ES-I3 (cell line): ENCODE measurements around the gene BPIFB6.

Source experiments
- H3K36me3 ChIP-seq: 2 replicates; pipeline ENCODE4 v1.6.1; 2013; ENCODE audit warnings: mild to moderate bottlenecking, low read length, control low read depth, moderate library complexity; ENCODE audit not compliant: insufficient read depth
- H3K4me1 ChIP-seq: 2 replicates; pipeline ENCODE4 v1.6.1; 2013; ENCODE audit warnings: mild to moderate bottlenecking, control low read depth, low read length; ENCODE audit not compliant: insufficient read depth
- H3K9ac ChIP-seq: 2 replicates; pipeline ENCODE4 v1.6.1; 2013; ENCODE audit warnings: low read depth, mild to moderate bottlenecking, low read length, moderate library complexity
- H3K9me3 ChIP-seq: 2 replicates; pipeline ENCODE4 v1.6.1; 2013; ENCODE audit warnings: mild to moderate bottlenecking, low read length, moderate library complexity; ENCODE audit not compliant: control insufficient read depth, insufficient read depth

Gene BPIFB6

GRCh38 chr20:33064572-33065287 is 33.3 kb downstream of the BPIFB6 start:
- Histone ChIP-seq H3K4me1 (no peaks in the 10 kb centered on the region), H3K36me3 (no peaks in the 10 kb centered on the region), H3K9me3 (no peaks in the 10 kb centered on the region), H3K9ac (no peak overlapping the region)

DNA sequence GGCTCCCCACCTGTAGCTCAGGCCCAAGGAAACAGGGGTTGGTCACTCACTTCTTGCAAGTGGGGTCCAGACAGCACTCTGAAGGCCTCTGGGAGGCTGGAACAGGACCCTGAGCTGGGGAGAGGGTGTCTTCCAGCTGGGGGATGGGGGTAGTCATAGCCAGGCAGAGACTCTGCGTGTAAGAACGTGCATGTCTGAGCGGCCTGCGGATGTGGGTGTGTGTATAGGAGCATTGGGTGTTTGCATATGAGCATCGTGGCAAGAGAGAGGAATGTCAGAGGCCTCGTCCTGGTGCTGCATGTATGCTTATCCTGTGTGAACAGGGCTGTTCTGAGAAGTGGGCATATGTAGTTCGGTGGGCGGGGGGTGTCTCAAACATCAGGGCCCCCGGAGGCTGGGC is 34.3 kb downstream of the BPIFB6 start:
- no peaks in the 10 kb centered on the region for H3K36me3 ChIP-seq
- no peak overlapping the region for H3K9ac ChIP-seq
- no peaks in the 10 kb centered on the region for H3K9me3 ChIP-seq
- H3K4me1 ChIP-seq = no peaks in the 10 kb centered on the region

DNA sequence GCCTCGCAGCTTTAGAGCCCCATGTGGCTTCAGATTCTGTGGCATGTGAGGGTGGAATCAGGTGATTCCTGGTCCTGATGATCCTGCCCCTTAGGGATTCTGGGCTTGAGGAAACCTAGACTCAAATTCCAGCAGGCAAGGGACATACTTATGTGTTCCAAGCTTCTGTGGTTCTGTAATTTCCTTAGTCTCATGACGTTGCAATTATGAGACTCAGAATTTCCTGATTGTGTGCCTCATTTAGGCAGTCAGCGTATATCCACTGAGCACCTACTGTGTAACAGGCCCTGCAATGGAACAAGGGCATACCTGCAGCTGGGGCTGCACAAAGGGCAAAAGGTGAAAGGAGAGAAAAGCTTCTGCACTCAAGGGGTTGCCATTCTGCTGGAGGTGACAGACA is 36.4 kb downstream of the BPIFB6 start:
- Histone ChIP-seq H3K36me3 (no peaks in the 10 kb centered on the region), H3K4me1 (no peaks in the 10 kb centered on the region), H3K9ac (no peak overlapping the region), H3K9me3 (no peaks in the 10 kb centered on the region)

GRCh38 chr20:33068251-33068939 is 36.9 kb downstream of the BPIFB6 start:
- Histone ChIP-seq H3K9me3 (no peaks in the 10 kb centered on the region), H3K9ac (no peak overlapping the region), H3K36me3 (no peaks in the 10 kb centered on the region), H3K4me1 (no peaks in the 10 kb centered on the region)

DNA sequence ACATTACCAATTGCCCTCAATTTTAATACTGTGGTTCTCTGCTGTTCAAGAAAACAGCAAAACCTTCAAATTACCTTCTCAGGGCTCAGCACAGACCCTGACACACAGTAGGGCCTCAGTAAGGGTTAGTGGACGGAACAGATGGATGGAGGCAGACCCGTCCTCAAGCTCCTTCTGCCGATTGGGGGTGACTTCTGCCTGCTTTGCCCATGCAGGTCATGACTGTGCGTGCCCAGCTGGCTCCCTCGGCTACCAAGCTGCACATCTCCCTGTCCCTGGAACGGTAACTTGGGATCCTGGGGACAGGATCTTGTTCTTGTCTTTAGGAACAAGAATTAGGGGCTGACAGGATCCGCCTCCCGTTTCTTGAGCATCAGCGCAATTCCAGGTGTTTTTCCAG is 38.2 kb downstream of the BPIFB6 start:
- no peaks in the 10 kb centered on the region for H3K4me1 ChIP-seq
- no peaks in the 10 kb centered on the region for H3K9me3 ChIP-seq
- H3K36me3 ChIP-seq = no peaks in the 10 kb centered on the region
- no peak overlapping the region for H3K9ac ChIP-seq

- no peak overlapping the region for H3K9ac ChIP-seq
- no peaks in the 10 kb centered on the region for H3K9me3 ChIP-seq
- H3K36me3 ChIP-seq = no peaks in the 10 kb centered on the region
- H3K4me1 ChIP-seq = no peaks in the 10 kb centered on the region
Observed at GRCh38 chr20:33070111-33071053, 38.9 kb downstream of the BPIFB6 start.

- H3K9ac ChIP-seq = no peak overlapping the region
- no peaks in the 10 kb centered on the region for H3K36me3 ChIP-seq
- no peaks in the 10 kb centered on the region for H3K4me1 ChIP-seq
- H3K9me3 ChIP-seq = no peaks in the 10 kb centered on the region
Observed at GRCh38 chr20:33071198-33071597, 39.8 kb downstream of the BPIFB6 start.

DNA sequence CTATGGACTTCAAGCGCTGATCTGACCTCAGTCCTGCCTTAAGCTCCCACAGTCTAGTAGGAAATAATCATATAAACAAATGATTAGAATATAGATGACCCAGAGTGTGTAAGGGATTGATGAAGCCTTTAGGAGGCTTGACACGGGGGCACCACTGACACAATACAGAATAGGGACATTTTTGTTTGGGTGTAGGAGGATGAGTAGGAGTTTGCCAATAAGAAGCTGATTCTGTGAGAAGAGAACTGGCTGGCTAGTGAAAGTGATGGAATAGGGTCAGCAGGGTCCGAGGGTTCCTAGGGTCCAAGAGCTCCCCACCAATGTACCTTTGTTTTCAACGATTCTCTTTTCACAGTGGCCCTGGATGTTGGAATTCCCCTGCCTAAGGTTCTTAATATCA is 40.9 kb downstream of the BPIFB6 start:
- no peaks in the 10 kb centered on the region for H3K36me3 ChIP-seq
- H3K9me3 ChIP-seq = no peaks in the 10 kb centered on the region
- H3K9ac ChIP-seq = no peak overlapping the region
- H3K4me1 ChIP-seq = no peaks in the 10 kb centered on the region

DNA sequence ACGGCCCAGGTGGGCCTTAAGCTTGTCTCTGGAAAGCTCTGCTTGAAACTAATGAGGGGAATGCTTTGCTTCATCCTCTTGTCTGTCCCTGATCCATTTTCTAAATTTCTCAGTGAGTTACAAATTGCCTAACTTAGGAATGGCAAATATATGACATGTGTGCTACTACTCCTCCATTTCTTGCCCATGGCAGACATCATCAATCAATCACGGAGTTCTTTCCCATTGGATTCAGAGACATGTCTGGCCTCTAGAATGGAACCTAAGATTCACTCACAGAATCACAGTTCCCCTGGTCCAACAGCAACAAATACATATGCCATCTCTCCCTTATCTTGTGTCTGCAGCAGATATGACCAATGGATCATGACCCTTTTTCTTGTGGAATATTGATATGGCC is 41.4 kb downstream of the BPIFB6 start:
- no peaks in the 10 kb centered on the region for H3K9me3 ChIP-seq
- no peaks in the 10 kb centered on the region for H3K36me3 ChIP-seq
- H3K4me1 ChIP-seq = no peaks in the 10 kb centered on the region
- no peak overlapping the region for H3K9ac ChIP-seq

DNA sequence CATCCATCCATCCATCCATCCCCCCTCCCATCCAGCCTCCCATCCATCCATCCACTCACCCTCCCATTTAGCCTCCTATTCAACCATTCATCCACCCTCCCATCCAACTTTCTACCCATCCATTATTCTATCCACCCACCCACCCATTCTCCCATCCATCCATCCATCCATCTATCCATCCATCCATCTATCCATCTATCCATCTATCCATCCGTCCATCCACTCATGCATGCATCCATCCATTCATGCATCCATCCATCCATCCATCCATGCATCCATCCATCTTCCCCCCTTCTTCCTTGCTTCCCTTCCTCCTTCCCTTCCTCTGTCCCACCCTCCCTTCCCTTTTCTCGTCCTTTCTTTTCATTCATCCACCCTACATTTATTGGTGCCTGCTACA is 43.2 kb downstream of the BPIFB6 start:
- H3K36me3 ChIP-seq = no peaks in the 10 kb centered on the region
- no peaks in the 10 kb centered on the region for H3K4me1 ChIP-seq
- H3K9ac ChIP-seq = no peak overlapping the region
- H3K9me3 ChIP-seq = no peaks in the 10 kb centered on the region

DNA sequence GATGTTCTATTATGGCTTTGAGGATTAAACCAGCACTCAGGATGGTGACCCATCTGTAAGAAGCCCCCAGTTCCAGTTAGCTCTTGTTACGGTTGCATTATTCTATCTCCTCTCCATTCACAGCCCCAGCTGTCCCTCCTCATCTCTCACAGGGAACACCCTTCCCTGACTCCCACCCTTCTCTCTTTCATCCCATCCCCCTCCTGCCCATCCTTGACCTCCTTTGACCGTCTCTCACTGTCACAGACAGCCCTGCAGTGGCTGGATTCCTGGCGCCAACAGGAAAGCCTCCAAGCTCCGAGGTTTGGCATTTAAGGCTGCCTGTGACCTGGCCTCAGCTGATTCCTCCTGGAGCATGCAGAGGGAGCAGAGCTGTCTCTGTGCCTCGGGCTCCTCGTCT is 43.8 kb downstream of the BPIFB6 start:
- no peak overlapping the region for H3K9ac ChIP-seq
- H3K9me3 ChIP-seq = no peaks in the 10 kb centered on the region
- H3K36me3 ChIP-seq = no peaks in the 10 kb centered on the region
- no peaks in the 10 kb centered on the region for H3K4me1 ChIP-seq

- Histone ChIP-seq H3K36me3 (no peaks in the 10 kb centered on the region), H3K9me3 (no peaks in the 10 kb centered on the region), H3K4me1 (no peaks in the 10 kb centered on the region), H3K9ac (no peak overlapping the region)
Observed at GRCh38 chr20:33076662-33077372, 45.4 kb downstream of the BPIFB6 start.

- no peaks in the 10 kb centered on the region for H3K36me3 ChIP-seq
- no peaks in the 10 kb centered on the region for H3K4me1 ChIP-seq
- no peaks in the 10 kb centered on the region for H3K9me3 ChIP-seq
- H3K9ac ChIP-seq = no peak within 1 kb of the TSS
Observed at GRCh38 chr20:33079259-33079658, 47.8 kb downstream of the BPIFB6 start, which contains the start of gene BPIFB4. BPIFB4 (plus strand) TSS chr20:33079643; CDS start chr20:33081527, 1,884 bp downstream.
